ENCODE results near the gene NOC2L.

NOC2L gene

GRCh38 chr1:927234-927633, 31.8 kb downstream of the NOC2L start:
- no peak for DNase-seq

- DNase-seq, result no peak
Measured at GRCh38 chr1:925561-926421, 33.3 kb downstream of the NOC2L start.

- DNase-seq, result no peak
Measured at GRCh38 chr1:924656-925560, 34.1 kb downstream of the NOC2L start.

DNA sequence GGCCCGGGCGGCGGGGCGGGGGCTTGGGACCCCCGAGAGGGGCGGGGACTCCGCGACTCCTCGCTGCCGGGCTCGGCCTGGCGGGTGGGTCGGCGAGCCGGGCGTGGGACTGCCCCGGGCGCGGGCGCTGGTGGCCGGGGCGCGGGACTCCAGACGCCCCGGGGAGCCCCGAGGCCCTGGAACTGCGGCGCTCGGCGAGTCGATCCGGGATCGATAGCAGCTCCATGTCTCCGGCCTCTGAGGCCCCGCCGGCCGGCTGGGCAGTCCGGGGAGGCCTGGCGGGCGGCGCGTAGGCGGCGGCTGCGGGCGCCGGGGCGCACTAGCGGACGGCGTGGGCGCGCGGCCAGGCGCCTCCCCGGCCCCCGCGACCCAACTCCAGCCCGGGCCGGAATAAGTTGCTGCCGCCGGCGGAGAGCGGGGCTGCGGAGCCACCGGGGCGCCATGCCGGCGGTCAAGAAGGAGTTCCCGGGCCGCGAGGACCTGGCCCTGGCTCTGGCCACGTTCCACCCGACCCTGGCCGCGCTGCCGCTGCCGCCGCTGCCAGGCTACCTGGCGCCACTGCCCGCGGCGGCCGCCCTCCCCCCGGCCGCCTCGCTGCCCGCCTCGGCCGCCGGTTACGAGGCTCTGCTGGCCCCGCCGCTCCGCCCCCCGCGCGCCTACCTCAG, 34.9 kb downstream of the NOC2L start:
- no peak for DNase-seq

DNA sequence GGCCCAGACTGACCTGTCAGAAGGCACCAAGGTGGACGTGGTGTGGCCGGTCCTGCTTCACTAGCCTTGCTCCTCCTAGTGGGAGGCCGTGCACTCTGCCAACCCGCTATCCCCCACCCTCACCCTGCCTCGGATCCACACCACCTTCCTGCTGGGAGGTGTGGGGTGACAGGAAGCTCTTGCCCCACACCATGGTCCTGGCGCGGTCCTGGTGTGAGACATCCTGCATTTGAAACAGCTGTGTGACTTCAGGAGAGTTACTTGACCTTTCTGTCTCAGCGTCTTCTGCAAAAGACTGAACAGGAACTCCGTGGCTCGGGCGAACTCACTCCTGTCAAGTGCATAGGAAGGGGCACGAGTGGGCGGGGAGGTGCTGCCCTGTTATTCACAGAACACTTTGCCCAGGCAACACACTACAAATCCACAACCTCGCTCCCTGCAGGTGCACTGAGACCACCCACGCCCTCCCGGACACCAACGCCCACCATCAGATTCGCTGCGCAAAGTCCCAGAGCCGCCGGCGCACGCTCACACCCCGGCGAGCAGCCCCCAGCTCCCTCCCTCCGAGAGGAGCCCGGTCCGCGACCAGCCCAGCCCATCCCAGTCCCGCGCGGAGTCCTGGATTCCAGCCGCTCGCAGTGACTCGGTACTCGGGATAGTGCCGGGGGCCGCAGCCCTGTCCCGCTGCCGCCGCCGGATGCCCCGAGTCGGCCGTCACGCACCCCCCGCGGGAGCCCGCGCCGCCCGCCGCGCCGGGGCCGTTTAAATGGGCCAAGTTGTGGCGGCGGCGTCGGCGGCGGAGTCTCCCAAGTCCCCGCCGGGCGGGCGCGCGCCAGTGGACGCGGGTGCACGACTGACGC, 35.7 kb downstream of the NOC2L start, which contains the start of gene SAMD11:
TSS of gene SAMD11 (plus strand) at position 793 of the 860 bp plus-strand sequence. CDS start 509 bp downstream, outside the sequence.
- no peak for DNase-seq

DNA sequence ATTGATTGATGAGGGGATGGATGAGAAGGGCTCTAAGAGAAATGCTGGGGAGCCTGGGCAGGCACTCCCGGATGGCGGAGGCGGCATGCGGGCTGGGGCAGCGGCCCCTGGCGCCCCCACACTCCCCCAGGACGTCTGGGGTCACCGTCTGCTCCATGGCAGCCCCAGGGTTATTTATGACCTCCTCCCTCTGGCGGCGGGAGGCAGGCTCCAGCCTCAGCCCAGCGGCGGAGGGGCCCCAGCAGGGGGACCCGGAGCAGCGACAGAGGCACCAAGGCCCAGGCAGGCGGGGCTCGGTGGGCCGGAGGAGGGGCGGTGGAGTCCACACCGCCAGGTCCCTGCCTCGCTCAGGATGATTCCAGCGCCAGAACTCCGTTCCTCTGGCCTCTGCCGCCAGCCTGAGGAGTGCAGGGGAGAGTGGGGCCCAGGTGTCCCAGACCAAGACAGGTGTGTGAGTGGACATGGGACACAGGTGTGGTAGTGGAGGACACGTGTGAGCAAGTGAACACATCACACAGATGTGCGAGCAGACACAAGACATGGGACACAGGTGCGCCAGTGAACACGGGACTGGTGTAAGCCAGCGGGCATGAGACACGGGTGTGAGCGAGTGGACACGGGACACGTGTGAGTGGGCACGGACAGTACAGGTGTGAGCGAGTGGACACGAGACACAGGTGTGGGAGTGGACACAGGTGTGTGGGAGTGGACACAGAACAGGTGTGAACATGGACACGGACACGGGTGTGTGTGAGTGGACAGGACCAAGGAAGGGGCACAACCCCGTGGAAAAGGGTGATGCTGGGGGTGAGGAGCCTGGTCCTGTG, 37.8 kb downstream of the NOC2L start:
- DNase-seq, result no peak

- no peak for DNase-seq
Measured at GRCh38 chr1:920521-920920, 38.5 kb downstream of the NOC2L start.

GRCh38 chr1:920010-920409, 39.0 kb downstream of the NOC2L start:
- DNase-seq, result no peak

GRCh38 chr1:919271-919872, 39.7 kb downstream of the NOC2L start:
- DNase-seq, result no peak

- DNase-seq, result no peak
Measured at GRCh38 chr1:918843-919242, 40.2 kb downstream of the NOC2L start.

GRCh38 chr1:918353-918752, 40.7 kb downstream of the NOC2L start:
- DNase-seq, result no peak

DNA sequence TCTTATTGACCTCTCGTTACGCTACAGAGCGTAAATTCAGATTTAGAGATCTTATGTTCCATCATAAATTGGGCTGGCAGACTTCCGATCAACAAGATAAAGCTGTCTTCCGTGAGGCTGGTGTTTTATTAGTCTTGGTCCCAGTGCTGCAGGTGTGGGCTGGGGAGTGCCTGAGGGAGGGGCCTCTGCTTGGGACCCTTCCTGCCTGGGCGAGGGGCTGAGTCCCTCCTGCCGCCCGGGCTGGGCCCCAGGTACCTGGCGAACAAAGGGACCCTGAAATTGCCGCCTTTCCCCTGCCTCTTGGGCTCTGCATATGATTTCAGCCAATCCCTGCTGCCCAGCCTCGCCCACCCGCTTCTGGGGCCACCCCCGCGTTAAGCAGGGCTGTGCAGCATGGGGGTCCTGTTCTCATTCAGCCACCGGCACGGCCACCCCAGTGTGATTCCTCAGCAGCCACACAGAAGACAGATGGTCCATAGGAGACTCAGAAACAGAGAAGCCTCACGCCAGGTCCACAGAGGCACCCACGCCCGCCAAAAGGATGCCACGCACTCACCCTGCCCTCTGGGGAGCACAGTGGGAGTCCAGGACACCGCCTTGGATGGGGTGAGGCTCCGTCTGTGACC, 41.5 kb downstream of the NOC2L start:
- no peak for DNase-seq

DNA sequence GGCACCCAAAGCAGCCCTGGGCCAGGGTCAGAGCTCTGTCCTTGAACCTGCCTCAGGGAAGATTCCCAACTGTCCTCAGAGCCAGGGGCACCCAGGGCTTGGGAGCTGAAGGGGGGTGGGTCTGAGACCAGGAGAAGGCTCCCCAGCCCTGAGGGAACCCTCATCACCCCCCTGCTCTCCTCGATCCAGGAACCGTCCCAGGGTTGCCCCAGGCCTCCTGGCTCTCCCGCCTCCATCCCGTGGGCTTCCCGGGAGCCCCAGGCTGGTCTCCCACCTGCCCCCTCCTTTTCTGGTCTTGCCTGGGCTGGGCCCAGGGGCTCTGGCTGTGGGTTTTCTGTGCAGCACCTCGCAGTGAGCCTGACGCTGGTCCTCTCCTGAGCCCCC, 42.0 kb downstream of the NOC2L start:
- no peak for DNase-seq

DNA sequence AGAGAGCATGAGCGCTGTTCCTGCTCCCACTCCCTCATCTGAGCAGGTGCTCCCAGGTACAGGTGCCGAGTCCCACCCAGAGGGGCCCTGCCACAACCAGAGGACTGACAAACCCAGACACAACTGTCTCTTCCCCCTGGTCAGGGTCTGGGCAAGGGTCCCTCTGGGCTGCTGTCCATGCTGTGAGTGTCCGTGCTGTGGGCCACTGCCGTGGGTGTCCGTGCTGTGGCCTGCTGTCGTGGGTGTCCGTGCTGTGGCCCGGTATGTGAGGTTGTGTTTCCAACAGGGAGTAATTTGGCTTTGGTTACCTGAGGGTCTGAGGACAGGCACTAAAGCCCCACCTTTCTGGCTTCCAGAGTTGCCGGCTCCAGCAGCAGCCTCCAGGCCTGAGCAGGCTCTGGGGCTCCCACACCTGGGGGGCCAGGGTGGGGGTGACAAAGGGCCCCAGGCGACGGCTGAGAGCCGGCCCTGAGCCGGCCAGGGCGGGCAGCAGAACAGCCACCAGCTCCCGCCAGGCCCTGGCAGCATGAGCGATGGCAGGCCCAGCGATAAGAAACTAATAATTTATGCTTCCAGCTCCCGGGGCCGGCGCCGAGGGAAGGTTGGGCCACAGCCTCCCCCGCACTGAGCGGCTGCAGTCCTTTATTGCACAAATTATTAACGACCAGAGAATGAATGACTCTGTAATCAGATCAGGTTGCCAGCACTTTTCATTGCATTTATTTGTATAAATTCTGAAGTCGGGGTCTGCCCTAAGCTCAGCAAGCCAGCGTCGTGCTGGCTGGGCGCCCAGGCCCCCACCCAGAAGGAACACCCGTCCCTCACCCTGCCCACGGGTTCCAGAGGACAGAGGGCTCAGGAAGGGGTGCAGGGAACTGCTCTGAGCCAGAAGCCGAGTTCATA, 42.6 kb downstream of the NOC2L start:
- no peak for DNase-seq

GRCh38 chr1:915295-916172, 43.5 kb downstream of the NOC2L start:
- no peak for DNase-seq

DNA sequence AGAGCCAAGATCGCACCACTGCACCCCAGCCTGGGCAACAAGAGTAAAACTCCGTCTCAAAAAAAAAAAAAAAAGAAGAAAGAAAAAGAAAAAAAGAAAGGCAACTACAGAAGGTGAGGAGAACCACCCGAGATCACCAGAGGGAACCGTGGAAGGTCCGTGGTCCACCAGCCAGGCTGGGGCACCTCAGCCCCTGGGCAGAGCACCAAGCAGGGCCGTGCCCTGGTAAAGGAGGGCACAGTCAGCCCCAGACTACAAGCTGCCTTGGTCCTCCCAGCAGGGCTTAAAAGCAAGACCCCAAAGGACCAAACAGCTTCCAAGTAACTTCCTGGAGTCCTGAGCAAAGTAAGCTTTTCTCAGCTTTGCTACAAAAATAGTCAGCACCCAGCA, 44.2 kb downstream of the NOC2L start:
- DNase-seq, result no peak

GRCh38 chr1:914131-914890, 44.7 kb downstream of the NOC2L start:
- DNase-seq, result no peak
